Inflammatory macrophage (primary cell): ENCODE results near the gene ARL8A.
"Not testable (repeated sequence)": the region's sequence is repeated elsewhere in the genome, so short reads cannot be mapped to it uniquely, and the experiment has no call there.

Experiments used
- DNase-seq, 2 donors: peaks; one replicate each; pipeline ENCODE4 v3.0.0-alpha.2; 2020 to 2022

Gene ARL8A

DNA sequence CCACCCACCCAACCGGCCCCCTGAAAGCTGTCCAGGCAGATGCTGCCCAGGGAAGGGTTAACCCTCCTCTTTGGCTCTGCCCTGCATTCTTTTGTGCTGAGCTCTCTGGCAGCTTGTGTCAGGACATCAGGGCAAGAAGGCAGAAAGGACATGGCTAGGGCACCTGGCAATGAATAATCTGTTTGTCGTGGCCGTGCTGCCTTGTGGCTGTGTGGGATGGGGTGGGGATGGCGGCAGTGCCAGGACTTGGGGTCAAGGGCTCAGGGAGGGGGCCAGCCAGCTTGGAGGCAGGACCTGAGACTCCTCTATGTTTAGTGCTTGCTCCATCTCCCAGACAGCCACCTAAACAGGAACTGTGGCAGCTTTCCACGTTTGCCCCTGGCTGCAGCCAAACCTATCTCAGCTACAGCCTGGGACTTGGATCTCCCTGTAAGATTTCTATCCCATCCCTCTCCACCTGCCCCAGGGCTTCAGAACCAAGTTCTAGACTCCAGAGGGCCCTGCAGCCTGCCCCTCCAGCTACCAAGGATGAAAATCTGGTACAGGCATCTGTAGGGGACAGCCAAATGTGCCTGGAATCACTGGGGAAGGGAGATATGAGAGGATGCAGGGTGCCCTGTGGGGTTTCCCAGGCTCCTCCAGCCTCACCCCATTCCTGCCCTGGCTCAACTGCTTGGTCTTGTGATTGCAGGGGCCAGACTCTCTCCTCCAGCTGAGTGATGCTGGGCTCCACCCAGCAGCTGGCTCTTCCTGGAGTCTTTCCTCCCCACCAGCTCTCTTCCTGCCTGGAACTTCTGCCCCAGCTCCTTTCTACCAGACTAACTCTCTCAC, 31.5 kb downstream of the ARL8A start:
- DNase-seq = no peak

DNA sequence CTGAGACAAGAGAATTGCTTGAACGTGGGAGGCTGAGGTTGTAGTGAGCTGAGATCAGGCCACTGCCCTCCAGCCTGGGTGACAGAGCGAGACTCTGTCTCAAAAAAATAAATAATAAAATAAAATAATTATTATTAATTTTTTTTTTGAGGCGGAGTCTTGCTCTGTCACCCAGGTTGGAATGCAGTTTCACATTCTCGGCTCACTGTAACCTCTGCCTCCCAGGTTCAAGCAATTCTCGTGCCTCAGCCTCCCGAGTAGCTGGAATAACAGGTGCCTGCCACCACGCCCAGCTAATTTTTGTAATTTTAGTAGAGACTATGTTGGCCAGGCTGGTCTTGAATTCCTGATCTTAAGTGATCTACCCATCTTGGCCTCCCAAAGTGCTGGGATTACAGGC, 32.9 kb downstream of the ARL8A start:
- not testable (repeated sequence) for DNase-seq

DNA sequence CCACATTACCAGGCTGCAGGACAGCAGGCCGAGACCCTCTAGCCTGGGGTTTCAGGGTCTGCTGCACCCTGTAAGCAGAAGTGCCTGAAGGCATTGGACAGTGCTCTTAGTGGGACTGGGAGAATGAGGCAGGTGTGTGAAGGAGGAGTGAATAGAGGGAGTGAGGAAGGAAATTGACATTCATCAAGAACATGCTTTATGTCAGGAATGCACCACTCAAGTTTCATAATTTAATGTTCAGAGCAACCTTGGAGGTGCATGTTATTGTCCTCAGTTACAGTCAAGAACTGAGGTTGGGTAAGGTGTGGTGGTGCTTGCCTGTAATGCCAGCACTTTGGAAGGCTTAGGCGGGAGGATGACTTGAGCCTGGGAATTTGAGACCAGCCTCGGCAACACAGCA, 33.6 kb downstream of the ARL8A start:
- no peak for DNase-seq

DNA sequence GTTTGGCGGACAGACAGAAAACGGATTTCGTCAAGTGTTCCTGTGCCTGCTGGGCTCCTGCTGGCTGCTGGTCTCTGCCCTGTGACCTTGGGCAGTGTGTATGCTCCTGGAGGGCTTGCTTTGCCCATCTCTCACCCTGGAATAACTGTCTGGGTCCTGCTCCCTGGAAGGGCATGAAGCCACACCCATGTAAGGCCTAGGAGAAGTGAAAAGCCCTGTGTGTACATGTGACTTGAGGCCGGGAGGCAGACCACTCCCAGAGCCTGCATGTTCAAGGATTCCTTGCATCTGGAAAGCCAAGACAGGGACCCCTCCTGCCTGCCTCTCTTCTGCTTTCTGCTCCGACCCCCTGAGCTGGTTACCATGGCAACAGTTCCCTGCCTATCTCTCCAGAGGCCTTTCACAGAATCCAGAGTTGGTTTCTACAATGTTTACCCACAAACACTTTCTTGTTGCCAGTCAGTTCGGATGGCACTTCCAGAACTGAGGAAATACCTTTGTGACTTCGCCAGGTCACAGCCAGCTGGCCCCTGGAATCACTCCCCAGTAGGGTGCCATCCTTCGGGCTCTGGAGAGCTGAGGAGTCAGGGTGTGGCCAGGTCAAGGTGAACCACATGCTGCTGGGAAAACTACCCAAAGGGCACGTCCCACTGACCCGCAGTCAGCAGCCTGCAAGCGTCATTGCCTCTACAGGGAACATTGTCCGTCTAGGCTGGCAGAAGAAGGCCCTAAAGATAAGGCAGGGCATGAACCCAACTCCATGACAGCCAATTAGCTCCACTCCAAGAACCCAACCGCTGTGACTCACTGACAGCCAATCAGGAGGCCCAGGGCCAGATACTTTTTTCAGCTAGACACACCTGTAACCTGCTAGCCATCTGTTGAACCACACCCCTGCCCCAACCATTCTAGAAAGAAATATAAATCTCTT, 36.5 kb downstream of the ARL8A start:
- DNase-seq = no peak

DNA sequence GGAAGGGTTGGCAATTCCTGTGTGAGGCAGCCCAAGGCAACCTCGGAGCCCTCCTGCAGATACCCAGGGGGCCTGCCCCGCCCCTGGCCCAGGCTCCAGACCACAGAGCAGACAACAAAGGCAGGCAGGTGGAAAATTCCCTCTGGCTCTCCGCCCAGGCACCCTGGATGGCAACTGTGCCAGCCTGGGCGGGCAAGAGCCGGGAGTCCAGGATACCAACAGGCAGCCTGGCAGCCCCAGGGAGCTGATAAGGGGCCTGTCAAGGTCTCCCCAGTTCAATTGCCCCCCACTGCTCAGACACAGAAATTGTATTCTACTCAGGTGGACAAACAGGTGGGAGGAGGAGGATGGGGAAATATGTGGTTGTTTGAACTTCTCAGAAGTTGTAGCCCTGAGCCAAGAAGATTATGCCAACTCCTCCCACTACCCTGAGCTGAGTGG, 37.2 kb downstream of the ARL8A start:
- no peak for DNase-seq

DNA sequence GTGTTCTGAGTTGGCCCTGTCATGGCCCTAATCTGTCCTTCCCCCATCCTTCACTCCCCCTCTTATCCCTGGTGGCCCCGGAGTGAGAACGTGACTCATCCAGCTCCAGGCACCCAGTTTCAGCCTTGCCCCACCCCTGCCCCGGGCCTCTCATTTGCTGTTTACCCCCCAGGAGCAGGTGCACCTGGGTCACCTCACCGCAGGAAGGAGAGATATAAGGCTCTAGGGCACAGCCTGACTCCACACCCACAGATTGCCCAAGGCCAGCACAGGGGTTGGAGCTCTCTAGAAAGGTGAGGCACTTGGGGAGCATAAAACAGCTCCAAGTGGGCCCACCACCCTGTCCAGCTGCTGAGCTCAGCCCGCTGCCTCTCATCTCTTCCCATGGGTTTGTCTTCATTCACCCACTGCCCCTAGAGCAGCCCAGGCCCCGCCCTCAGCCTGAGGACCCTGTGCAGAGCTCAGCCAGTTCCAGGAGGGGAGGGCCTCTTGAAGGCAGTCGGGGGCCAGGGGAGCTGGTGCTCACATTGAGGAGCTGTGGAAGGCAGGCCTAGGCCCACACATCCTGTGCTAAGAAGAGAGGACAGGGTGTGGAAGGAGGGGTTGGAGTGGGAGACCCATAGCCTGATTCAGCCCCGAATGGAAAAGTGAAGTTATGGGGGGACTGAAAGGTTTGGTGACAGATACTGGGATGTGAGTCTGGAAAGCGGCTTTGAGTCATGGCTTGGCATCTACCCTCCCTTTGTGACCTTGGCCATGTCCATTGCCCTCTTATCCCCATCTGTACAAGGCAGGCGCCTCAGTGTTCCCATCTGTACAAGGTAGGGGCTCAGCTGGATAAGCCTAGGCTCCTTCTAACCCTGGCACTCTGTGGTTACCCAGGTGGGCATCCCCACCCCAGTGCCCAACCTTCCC, 37.9 kb downstream of the ARL8A start:
- DNase-seq = no peak

DNA sequence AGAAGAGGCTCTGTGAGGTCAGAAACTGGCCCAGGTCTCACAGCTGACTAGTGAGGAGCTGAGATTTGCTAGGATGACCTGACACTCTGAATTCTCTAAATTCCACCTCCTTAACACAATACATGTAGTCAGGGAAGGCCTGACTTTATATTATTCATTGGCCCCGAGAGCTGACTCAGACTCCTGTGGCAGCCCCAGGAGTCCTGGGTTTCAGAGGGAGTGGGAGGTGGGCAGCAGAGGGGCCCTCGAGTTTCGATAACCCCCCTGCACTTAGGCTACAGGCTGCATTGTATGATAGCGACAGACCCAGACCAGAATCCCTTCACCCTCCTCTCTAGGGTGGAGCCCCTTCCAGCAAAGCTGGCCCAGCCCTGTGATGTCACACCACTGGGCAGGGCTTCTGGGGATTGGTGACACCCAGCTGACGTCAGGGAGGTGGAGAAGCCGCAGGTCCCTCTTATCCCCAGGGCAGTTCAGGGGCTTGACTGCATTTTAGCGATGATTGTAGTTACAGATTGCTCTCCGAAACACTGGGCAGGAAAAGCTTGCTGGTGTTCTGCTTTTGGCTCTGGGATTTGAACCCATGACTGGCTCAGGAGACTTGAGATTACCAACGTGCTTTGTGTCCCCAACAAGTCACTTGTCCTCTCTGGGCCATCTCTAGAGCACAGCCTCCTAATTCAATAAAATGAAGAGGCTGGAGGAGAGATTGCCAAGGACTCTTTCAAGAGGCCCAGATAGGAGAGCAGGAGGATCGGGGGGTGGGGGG, 38.8 kb downstream of the ARL8A start:
- no peak for DNase-seq

DNA sequence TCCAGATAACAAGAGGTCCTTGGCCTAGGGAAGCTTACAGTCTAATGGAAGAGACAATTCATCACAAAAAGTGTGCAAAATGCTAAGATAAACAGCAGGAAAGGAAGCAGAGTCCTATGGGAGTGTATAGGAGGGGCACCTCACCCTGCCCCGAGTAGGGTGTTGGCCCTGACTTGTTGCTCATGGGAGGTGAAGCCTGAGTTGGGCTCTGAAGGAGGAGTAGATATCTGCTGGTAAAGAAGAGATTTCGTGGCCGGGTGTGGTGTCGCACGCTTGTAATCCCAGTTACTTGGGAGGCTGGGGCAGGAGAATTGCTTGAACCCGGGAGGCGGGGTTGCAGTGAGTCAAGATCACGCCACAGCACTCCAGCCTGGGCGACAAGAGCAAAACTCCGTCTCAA, 40.5 kb downstream of the ARL8A start:
- DNase-seq = no peak

DNA sequence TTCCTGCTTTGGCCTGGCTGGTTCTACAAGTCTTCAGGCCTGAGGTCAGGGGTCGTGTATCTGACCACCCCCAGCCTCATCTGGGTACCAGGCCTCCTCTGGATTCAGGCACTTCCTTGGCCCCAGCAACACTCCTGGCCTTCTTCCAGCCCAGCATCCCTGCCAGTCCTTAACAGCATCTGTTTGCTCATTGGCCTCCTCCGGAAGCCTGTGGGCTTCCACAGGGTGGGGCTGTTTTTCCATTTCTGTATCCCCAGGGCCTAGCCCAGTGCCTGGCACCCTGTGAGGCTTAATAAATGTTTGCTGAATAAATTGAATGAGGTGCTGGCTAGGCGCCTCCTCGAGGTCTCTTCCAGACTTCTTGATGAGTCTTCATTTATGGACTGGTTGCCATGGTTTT, 43.4 kb downstream of the ARL8A start:
- DNase-seq = no peak

DNA sequence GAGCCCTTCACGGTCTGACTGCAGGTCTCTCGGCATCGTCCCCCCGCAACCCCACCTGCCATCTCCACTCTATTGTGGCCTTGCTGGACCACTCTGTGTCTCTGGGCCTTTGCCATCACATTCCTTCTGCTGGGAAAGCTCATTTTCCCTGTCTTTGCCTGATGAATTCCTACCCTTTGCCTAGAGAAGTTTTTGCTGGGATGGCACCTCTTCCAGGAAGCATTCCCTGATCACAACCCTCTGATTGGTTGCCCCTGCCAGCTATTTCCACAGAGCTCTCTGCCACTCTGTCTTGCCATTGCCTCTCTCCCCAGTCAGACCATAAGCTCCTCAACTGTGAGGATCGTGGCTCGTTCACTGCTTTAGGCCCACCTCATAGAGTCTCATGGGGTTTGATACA, 50.7 kb downstream of the ARL8A start:
- no peak for DNase-seq

DNA sequence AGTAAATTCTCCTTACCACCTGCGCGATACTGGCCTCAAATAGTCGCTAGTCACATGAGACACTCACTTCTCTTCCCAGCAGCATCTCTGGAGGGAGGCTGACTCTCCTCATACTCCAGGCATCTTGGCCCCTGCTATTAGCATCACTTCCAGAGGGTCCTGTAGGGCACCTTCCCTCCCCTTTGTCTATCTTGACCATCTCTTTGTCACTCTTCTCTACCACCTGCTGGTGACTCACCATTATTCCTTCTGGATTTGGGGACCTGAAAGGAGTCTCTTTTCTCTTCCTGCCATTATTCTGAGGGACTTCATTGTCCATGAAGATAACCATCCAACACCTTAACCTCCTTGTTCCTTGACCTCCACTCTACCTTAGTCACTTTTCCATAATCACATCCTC, 53.5 kb downstream of the ARL8A start:
- DNase-seq = no peak

DNA sequence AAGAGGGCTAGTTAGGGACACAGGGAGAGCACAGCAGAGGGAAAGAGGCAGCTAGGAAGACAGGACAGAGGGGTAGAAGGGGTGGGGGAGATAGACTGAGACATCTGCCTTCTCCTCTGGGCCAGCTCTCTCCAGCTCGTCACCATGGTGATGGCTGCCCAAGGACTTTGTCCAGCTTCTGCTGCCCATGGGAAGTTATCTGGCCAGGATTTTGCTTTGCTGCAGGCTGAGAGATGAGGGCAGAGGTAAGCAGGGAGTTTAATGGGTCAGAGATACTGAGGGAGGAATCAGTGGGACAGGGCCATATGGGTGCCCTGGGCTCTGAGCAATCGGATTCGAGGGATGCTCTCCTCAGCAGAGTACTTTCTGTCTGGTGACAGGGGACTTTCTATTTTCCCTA, 56.3 kb downstream of the ARL8A start:
- no peak for DNase-seq

DNA sequence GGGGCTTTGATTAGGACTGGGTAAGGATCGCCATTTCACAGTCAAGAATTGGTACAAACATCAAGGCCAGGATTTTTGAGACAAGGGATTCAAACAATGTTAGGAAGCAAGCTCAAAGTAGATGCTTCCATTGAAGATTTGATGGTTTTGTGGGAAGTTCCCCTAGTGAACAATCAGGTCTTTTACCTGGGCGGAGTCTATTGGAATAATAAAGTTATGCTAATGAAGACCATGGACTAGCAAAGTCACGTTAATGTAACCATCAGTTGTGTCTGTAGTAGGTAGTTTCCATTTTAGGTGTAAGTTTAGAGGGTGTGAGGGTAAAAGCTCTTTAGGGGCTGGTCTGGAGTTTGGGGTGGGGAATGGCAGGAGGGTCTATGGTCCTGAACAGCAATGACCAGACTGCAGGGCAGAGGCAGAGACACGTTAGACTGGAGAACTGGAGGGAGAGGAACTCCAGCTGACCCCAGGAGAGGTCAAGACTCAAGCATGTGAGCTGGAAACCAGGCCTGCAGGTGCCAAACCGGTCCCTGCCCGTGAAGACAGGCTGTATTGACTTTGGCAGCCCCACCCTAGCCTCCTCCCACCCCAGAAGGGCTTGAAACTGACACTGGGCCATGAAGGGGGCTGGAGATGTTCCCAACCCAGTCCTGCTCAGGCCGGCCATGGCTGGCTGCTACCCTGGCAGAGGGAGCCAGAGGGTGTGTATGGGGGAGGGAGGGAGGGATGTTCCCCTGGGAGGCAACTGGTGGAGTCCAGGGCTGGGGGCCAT, 57.8 kb downstream of the ARL8A start:
- no peak for DNase-seq

DNA sequence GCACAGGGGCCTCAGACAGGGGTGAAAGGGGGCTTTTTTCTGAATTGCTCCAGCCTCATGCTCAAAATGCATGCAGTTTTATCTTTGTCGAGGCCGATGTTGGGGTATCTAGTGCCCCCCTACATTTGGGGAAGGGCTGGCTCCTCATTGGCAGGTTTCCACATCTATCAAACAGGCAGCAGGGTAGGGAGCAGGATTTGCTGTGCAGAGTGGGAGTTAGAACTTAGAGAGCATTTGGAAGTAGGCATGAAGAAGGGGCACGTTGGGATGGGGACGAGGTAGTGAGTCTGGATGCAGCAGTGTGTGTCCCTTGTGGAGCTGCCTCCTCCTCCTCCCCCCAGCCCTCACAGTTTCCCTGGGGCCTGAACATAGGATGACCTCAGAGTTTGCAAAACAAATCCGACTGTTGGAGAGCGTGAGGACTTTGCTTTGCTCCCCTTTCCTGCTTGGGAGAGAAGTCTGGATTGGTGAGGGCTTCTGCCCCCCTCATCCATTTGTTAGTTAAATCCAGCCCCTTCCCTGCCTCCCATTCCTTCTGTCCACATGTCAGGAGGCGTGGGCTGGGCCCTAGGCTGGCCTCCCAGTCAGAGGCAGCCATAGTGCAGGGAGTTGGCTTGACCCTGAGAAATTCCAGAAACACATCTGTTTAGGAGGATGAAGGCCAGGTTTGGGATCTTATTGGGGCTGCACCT, 58.7 kb downstream of the ARL8A start:
- DNase-seq = no peak

DNA sequence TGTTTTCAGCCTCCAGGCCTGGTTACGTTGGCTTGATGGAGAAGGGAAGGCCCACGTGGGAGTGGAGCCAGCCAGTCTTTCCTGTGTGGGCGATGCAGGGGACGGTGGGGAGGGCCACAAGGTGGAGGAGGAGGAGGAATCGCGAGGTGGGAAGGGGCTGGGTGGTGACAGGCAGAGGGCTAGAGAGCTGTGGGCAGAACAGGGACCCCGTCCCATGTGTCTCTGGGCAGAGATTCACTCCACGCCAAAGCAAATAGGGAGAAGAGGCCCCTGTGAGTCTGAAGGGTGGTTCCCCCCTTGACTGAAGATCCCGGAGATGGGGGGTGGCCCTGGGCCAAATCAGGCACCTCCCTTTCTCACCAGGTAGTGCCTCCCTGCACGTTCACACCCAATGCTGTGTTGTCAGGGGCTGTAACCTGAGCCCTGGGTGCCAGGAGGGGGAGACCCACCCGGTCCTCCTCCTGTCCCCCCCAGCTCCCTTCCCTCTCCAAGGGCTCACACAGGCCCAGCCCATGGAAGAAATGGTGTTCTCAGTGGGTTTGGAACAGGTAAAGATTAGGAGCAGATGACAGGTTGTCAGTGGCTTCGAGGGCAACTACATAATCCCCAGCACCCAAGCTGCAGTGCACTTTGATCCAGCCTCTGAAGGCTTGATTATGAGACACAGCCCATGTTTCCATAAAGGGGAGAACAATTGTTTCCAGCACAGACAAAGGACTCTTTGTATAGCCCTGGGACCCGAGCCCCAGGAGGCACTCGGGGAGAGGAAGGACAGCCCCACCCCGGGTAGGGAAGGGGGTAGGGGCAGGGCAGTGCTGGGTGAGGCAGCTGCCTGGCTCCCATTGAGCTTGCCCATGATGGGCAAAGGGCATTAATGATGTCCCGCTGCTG, 59.5 kb downstream of the ARL8A start:
- DNase-seq = no peak
